K562 (cell line): Measurements from ENCODE around the gene MUCL3. TPM values are rescaled to one million over a fixed set of nuclear protein-coding genes. Genes with fewer than 3 reads are reported as not detected.
A peak's percentile ranks its signal among the peaks of the same experiment; 100 is the strongest.

Experiments used
- CEBPG ChIP-seq, 3 experiments: fragments of 200-800 bp in 1 of 3; sonication (Bioruptor generic) in 1 of 3; sonication (generic) in 1 of 3; formaldehyde crosslinking in 1 of 3; IDR thresholded peaks in 2 of 3; conservative IDR thresholded peaks in 1 of 3; 2 replicates each; pipeline versions ENCODE4 v1.6.1 to v1.8.0; 2016 to 2022; ENCODE audit warnings: missing compliant biosample characterization in 2 of 3, missing genetic modification characterization in 2 of 3, mild to moderate bottlenecking in 1 of 3, missing genetic modification reagents in 1 of 3
- KLF10 ChIP-seq: fragments of 250-450 bp; sonication (Bioruptor Pico); IDR thresholded peaks from 2 replicates; pipeline ENCODE4 v1.6.1; 2021; ENCODE audit warnings: matching md5 sums
- MTA3 ChIP-seq: fragments of 450-650 bp; formaldehyde crosslinking; IDR thresholded peaks from 2 replicates; pipeline ENCODE4 v1.6.1; 2017; ENCODE audit warnings: mild to moderate bottlenecking, borderline replicate concordance
- POLR2G ChIP-seq: fragments of 200-400 bp; formaldehyde crosslinking; IDR thresholded peaks from 2 replicates; pipeline ENCODE4 v1.6.1; 2017; ENCODE audit warnings: low read depth, mild to moderate bottlenecking, antibody characterized with exemption, low read length, moderate library complexity
- PRPF4 ChIP-seq: fragments of 200-400 bp; formaldehyde crosslinking; IDR thresholded peaks from one replicate; pipeline ENCODE4 v1.6.1; 2017; ENCODE audit warnings: low read length, low read depth, mild to moderate bottlenecking; ENCODE audit not compliant: insufficient read depth, poor library complexity, severe bottlenecking
- SMARCE1 ChIP-seq: fragments of 450-650 bp; IDR thresholded peaks from 2 replicates; pipeline ENCODE4 v1.7.1; 2016; ENCODE audit warnings: mild to moderate bottlenecking
- ZBTB8A ChIP-seq: fragments of 450-650 bp; IDR thresholded peaks from 2 replicates; pipeline ENCODE4 v1.6.1; 2018; ENCODE audit warnings: mild to moderate bottlenecking, moderate library complexity; ENCODE audit not compliant: partially characterized antibody
- ZNF124 ChIP-seq: sonication (generic); formaldehyde crosslinking; IDR thresholded peaks from 2 replicates; pipeline ENCODE4 v1.8.1; 2022; ENCODE audit warnings: missing genetic modification reagents
- ZNF384 ChIP-seq: IDR thresholded peaks from 2 replicates; pipeline ENCODE4 v1.6.1; 2012; ENCODE audit warnings: low read depth, low read length, improper control_type of control experiment
- ZNF717 ChIP-seq: fragments of 250-450 bp; sonication (Bioruptor Pico); IDR thresholded peaks from 2 replicates; pipeline ENCODE4 v1.5.0; 2021
- polyA plus RNA-seq, 8 experiments: library from polyadenylated mRNA; depleted of rRNA in 4 of 8; stranded (reverse) in 5 of 8; unstranded in 3 of 8; fragments of >200 nt; fragmentation: Nextera tagmentation in 2 of 8; fragmentation: Illumina TruSeq in 1 of 8; extraction: Ambion mirVana in 2 of 8; extraction: Trizol in 1 of 8; gene quantifications; 2 replicates each; pipeline versions ENCODE4 v1.2.1 to v1.2.3, GENCODE V29; 2011 to 2014; ENCODE audit warnings: inconsistent platforms in 1 of 8, missing spikeins in 1 of 8
- total RNA-seq, 7 experiments: library from RNA; depleted of rRNA in 6 of 7; stranded (reverse); fragments of >200 nt in 6 of 7; fragmentation: Illumina TruSeq in 2 of 7; extraction: Trizol in 2 of 7; gene quantifications; 2 replicates each; pipeline versions ENCODE4 v1.2.1 to v1.2.3, GENCODE V29; 2011 to 2021; ENCODE audit warnings: low replicate concordance in 1 of 7
- TF ChIP-seq, protein P1 (sequence below), 2 experiments: fragments of 450-650 bp; IDR thresholded peaks; 2 replicates each; pipeline ENCODE4 v1.6.1; 2018; ENCODE audit warnings: mild to moderate bottlenecking in 2 of 2, low read depth in 1 of 2; ENCODE audit not compliant: partially characterized antibody in 2 of 2
- TF ChIP-seq, protein P2 (sequence below): fragments of 450-650 bp; IDR thresholded peaks from 2 replicates; pipeline ENCODE4 v1.6.1; 2016; ENCODE audit warnings: mild to moderate bottlenecking, moderate library complexity

Gene MUCL3
- total and polyA plus RNA-seq, 9 of the 15 experiments (the other 6 are each of a cell fraction or from before 2014, with no cell fraction given) = 0.07 TPM; not detected in 8

GRCh38 chr6:30893001-30893591 lies 47.7 kb upstream of the MUCL3 start (continued):
- TF ChIP-seq, protein P1, sequence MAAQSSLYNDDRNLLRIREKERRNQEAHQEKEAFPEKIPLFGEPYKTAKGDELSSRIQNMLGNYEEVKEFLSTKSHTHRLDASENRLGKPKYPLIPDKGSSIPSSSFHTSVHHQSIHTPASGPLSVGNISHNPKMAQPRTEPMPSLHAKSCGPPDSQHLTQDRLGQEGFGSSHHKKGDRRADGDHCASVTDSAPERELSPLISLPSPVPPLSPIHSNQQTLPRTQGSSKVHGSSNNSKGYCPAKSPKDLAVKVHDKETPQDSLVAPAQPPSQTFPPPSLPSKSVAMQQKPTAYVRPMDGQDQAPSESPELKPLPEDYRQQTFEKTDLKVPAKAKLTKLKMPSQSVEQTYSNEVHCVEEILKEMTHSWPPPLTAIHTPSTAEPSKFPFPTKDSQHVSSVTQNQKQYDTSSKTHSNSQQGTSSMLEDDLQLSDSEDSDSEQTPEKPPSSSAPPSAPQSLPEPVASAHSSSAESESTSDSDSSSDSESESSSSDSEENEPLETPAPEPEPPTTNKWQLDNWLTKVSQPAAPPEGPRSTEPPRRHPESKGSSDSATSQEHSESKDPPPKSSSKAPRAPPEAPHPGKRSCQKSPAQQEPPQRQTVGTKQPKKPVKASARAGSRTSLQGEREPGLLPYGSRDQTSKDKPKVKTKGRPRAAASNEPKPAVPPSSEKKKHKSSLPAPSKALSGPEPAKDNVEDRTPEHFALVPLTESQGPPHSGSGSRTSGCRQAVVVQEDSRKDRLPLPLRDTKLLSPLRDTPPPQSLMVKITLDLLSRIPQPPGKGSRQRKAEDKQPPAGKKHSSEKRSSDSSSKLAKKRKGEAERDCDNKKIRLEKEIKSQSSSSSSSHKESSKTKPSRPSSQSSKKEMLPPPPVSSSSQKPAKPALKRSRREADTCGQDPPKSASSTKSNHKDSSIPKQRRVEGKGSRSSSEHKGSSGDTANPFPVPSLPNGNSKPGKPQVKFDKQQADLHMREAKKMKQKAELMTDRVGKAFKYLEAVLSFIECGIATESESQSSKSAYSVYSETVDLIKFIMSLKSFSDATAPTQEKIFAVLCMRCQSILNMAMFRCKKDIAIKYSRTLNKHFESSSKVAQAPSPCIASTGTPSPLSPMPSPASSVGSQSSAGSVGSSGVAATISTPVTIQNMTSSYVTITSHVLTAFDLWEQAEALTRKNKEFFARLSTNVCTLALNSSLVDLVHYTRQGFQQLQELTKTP (IDR thresholded peaks at IDR 0.05; ENCODE audit: low read depth in 1 of 2, partially characterized antibody in 2 of 2) = no peak
- TF ChIP-seq SMARCE1 (no peak), ZBTB8A (no peak), KLF10 (no peak), POLR2G (peak; percentile 48; the same call in 1 of the 2 replicates), ZNF384 (no peak), ZNF717 (CRISPR knock-in tag) (no peak), CEBPG (CRISPR knock-in tag; IDR thresholded peaks at IDR 0.05) (0 out of 2 replicates have a peak, but pooled peaks have one; percentile 9), CEBPG (tag; conservative IDR thresholded peaks at IDR 0.05 in 1 of 2, IDR thresholded peaks at IDR 0.05 in 1 of 2) (no peak), PRPF4 (no peak), MTA3 (no peak), ZNF124 (CRISPR knock-in tag) (no peak)
- TF ChIP-seq, protein P2, sequence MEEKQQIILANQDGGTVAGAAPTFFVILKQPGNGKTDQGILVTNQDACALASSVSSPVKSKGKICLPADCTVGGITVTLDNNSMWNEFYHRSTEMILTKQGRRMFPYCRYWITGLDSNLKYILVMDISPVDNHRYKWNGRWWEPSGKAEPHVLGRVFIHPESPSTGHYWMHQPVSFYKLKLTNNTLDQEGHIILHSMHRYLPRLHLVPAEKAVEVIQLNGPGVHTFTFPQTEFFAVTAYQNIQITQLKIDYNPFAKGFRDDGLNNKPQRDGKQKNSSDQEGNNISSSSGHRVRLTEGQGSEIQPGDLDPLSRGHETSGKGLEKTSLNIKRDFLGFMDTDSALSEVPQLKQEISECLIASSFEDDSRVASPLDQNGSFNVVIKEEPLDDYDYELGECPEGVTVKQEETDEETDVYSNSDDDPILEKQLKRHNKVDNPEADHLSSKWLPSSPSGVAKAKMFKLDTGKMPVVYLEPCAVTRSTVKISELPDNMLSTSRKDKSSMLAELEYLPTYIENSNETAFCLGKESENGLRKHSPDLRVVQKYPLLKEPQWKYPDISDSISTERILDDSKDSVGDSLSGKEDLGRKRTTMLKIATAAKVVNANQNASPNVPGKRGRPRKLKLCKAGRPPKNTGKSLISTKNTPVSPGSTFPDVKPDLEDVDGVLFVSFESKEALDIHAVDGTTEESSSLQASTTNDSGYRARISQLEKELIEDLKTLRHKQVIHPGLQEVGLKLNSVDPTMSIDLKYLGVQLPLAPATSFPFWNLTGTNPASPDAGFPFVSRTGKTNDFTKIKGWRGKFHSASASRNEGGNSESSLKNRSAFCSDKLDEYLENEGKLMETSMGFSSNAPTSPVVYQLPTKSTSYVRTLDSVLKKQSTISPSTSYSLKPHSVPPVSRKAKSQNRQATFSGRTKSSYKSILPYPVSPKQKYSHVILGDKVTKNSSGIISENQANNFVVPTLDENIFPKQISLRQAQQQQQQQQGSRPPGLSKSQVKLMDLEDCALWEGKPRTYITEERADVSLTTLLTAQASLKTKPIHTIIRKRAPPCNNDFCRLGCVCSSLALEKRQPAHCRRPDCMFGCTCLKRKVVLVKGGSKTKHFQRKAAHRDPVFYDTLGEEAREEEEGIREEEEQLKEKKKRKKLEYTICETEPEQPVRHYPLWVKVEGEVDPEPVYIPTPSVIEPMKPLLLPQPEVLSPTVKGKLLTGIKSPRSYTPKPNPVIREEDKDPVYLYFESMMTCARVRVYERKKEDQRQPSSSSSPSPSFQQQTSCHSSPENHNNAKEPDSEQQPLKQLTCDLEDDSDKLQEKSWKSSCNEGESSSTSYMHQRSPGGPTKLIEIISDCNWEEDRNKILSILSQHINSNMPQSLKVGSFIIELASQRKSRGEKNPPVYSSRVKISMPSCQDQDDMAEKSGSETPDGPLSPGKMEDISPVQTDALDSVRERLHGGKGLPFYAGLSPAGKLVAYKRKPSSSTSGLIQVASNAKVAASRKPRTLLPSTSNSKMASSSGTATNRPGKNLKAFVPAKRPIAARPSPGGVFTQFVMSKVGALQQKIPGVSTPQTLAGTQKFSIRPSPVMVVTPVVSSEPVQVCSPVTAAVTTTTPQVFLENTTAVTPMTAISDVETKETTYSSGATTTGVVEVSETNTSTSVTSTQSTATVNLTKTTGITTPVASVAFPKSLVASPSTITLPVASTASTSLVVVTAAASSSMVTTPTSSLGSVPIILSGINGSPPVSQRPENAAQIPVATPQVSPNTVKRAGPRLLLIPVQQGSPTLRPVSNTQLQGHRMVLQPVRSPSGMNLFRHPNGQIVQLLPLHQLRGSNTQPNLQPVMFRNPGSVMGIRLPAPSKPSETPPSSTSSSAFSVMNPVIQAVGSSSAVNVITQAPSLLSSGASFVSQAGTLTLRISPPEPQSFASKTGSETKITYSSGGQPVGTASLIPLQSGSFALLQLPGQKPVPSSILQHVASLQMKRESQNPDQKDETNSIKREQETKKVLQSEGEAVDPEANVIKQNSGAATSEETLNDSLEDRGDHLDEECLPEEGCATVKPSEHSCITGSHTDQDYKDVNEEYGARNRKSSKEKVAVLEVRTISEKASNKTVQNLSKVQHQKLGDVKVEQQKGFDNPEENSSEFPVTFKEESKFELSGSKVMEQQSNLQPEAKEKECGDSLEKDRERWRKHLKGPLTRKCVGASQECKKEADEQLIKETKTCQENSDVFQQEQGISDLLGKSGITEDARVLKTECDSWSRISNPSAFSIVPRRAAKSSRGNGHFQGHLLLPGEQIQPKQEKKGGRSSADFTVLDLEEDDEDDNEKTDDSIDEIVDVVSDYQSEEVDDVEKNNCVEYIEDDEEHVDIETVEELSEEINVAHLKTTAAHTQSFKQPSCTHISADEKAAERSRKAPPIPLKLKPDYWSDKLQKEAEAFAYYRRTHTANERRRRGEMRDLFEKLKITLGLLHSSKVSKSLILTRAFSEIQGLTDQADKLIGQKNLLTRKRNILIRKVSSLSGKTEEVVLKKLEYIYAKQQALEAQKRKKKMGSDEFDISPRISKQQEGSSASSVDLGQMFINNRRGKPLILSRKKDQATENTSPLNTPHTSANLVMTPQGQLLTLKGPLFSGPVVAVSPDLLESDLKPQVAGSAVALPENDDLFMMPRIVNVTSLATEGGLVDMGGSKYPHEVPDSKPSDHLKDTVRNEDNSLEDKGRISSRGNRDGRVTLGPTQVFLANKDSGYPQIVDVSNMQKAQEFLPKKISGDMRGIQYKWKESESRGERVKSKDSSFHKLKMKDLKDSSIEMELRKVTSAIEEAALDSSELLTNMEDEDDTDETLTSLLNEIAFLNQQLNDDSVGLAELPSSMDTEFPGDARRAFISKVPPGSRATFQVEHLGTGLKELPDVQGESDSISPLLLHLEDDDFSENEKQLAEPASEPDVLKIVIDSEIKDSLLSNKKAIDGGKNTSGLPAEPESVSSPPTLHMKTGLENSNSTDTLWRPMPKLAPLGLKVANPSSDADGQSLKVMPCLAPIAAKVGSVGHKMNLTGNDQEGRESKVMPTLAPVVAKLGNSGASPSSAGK = no peak
